ENCODE measurements around the gene FOLR3.
A peak's percentile ranks its signal among the peaks of the same experiment; 100 is the strongest.

Gene FOLR3

GRCh38 chr11:72105888-72106287 lies 29.6 kb upstream of the FOLR3 start, which contains the start of gene TOMT:
TOMT (plus strand) TSS chr11:72105924; CDS start chr11:72105952, 28 bp downstream.
- H3K27ac ChIP-seq (ENCODE audit: low read depth, low read length), result no peak within 1 kb of the TSS
- peaks cover 22% of the 10 kb centered on the region for H3K79me2 ChIP-seq (ENCODE audit: control insufficient read depth, insufficient read depth, low read length, unreplicated experiment)
- H3K36me3 ChIP-seq (ENCODE audit: insufficient read depth, low read length), result no peaks in the 10 kb centered on the region
- H3K27me3 ChIP-seq (ENCODE audit: insufficient read depth, low read length), result no peaks in the 10 kb centered on the region
- no peak within 1 kb of the TSS for H3K4me3 ChIP-seq (ENCODE audit: low read depth, low read length)
- H2AFZ ChIP-seq (ENCODE audit: low read length, unreplicated experiment), result no peak within 1 kb of the TSS
- peaks cover 18% of the 10 kb centered on the region for H3K4me1 ChIP-seq (ENCODE audit: control insufficient read depth, insufficient read depth, low read length, unreplicated experiment)

- no peaks in the 10 kb centered on the region for H3K79me2 ChIP-seq (ENCODE audit: control insufficient read depth, insufficient read depth, low read length, unreplicated experiment)
- peak overlapping the region; percentile 95 for H3K27ac ChIP-seq (ENCODE audit: low read depth, low read length)
- H3K4me3 ChIP-seq (ENCODE audit: low read depth, low read length), result peak overlapping the region; percentile 82
- H3K4me1 ChIP-seq (ENCODE audit: control insufficient read depth, insufficient read depth, low read length, unreplicated experiment), result peaks cover 11% of the 10 kb centered on the region
- no peaks in the 10 kb centered on the region for H3K27me3 ChIP-seq (ENCODE audit: insufficient read depth, low read length)
- H2AFZ ChIP-seq (ENCODE audit: low read length, unreplicated experiment), result peak overlapping the region; percentile 10
- no peaks in the 10 kb centered on the region for H3K36me3 ChIP-seq (ENCODE audit: insufficient read depth, low read length)
Measured at GRCh38 chr11:72111300-72112142, 24.0 kb upstream of the FOLR3 start.

- peak within 1 kb of the TSS; percentile 88 for H2AFZ ChIP-seq (ENCODE audit: low read length, unreplicated experiment)
Measured at GRCh38 chr11:72112143-72112977, 23.2 kb upstream of the FOLR3 start, which contains the start of gene ANAPC15. ANAPC15 (minus strand) TSS chr11:72112695; CDS start chr11:72111276, 1,419 bp downstream.

GRCh38 chr11:72112978-72113808 lies 22.3 kb upstream of the FOLR3 start:
- Histone ChIP-seq H3K79me2 (ENCODE audit: control insufficient read depth, insufficient read depth, low read length, unreplicated experiment) (no peaks in the 10 kb centered on the region), H3K27me3 (ENCODE audit: insufficient read depth, low read length) (no peaks in the 10 kb centered on the region), H2AFZ (ENCODE audit: low read length, unreplicated experiment) (peak overlapping the region; percentile 88)

More at GRCh38 chr11:72112143-72112977, 23.2 kb upstream of the FOLR3 start, which contains the start of gene ANAPC15:
- peaks cover 11% of the 10 kb centered on the region for H3K4me1 ChIP-seq (ENCODE audit: control insufficient read depth, insufficient read depth, low read length, unreplicated experiment)
- H3K79me2 ChIP-seq (ENCODE audit: control insufficient read depth, insufficient read depth, low read length, unreplicated experiment), result no peaks in the 10 kb centered on the region
- H3K36me3 ChIP-seq (ENCODE audit: insufficient read depth, low read length), result no peaks in the 10 kb centered on the region
- H3K4me3 ChIP-seq (ENCODE audit: low read depth, low read length), result peak within 1 kb of the TSS; percentile 82
- H3K27me3 ChIP-seq (ENCODE audit: insufficient read depth, low read length), result no peaks in the 10 kb centered on the region
- H3K27ac ChIP-seq (ENCODE audit: low read depth, low read length), result peak within 1 kb of the TSS; percentile 95

GRCh38 chr11:72114570-72114969 lies 21.0 kb upstream of the FOLR3 start:
- Histone ChIP-seq H3K27me3 (ENCODE audit: insufficient read depth, low read length) (no peaks in the 10 kb centered on the region), H3K79me2 (ENCODE audit: control insufficient read depth, insufficient read depth, low read length, unreplicated experiment) (no peaks in the 10 kb centered on the region), H3K4me1 (ENCODE audit: control insufficient read depth, insufficient read depth, low read length, unreplicated experiment) (peaks cover 11% of the 10 kb centered on the region), H3K27ac (ENCODE audit: low read depth, low read length) (no peak overlapping the region), H3K36me3 (ENCODE audit: insufficient read depth, low read length) (no peaks in the 10 kb centered on the region), H3K4me3 (ENCODE audit: low read depth, low read length) (no peak overlapping the region), H2AFZ (ENCODE audit: low read length, unreplicated experiment) (no peak overlapping the region)

More at GRCh38 chr11:72112978-72113808, 22.3 kb upstream of the FOLR3 start:
- Histone ChIP-seq H3K27ac (ENCODE audit: low read depth, low read length) (peak overlapping the region; percentile 95), H3K4me1 (ENCODE audit: control insufficient read depth, insufficient read depth, low read length, unreplicated experiment) (peaks cover 11% of the 10 kb centered on the region), H3K4me3 (ENCODE audit: low read depth, low read length) (peak overlapping the region; percentile 82), H3K36me3 (ENCODE audit: insufficient read depth, low read length) (no peaks in the 10 kb centered on the region)

GRCh38 chr11:72116019-72116755 lies 19.3 kb upstream of the FOLR3 start:
- no peaks in the 10 kb centered on the region for H3K79me2 ChIP-seq (ENCODE audit: control insufficient read depth, insufficient read depth, low read length, unreplicated experiment)
- no peak overlapping the region for H2AFZ ChIP-seq (ENCODE audit: low read length, unreplicated experiment)
- H3K27me3 ChIP-seq (ENCODE audit: insufficient read depth, low read length), result no peaks in the 10 kb centered on the region
- H3K4me3 ChIP-seq (ENCODE audit: low read depth, low read length), result no peak overlapping the region
- peaks cover 11% of the 10 kb centered on the region for H3K4me1 ChIP-seq (ENCODE audit: control insufficient read depth, insufficient read depth, low read length, unreplicated experiment)
- no peak overlapping the region for H3K27ac ChIP-seq (ENCODE audit: low read depth, low read length)
- no peaks in the 10 kb centered on the region for H3K36me3 ChIP-seq (ENCODE audit: insufficient read depth, low read length)

GRCh38 chr11:72119198-72119597 lies 16.3 kb upstream of the FOLR3 start:
- H3K36me3 ChIP-seq (ENCODE audit: insufficient read depth, low read length), result no peaks in the 10 kb centered on the region
- no peaks in the 10 kb centered on the region for H3K4me1 ChIP-seq (ENCODE audit: control insufficient read depth, insufficient read depth, low read length, unreplicated experiment)
- H3K4me3 ChIP-seq (ENCODE audit: low read depth, low read length), result no peak overlapping the region
- H2AFZ ChIP-seq (ENCODE audit: low read length, unreplicated experiment), result no peak overlapping the region
- no peak overlapping the region for H3K27ac ChIP-seq (ENCODE audit: low read depth, low read length)
- H3K27me3 ChIP-seq (ENCODE audit: insufficient read depth, low read length), result no peaks in the 10 kb centered on the region
- H3K79me2 ChIP-seq (ENCODE audit: control insufficient read depth, insufficient read depth, low read length, unreplicated experiment), result no peaks in the 10 kb centered on the region

- H3K4me3 ChIP-seq (ENCODE audit: low read depth, low read length), result no peak overlapping the region
- H3K4me1 ChIP-seq (ENCODE audit: control insufficient read depth, insufficient read depth, low read length, unreplicated experiment), result no peaks in the 10 kb centered on the region
- no peaks in the 10 kb centered on the region for H3K27me3 ChIP-seq (ENCODE audit: insufficient read depth, low read length)
- no peak overlapping the region for H2AFZ ChIP-seq (ENCODE audit: low read length, unreplicated experiment)
- no peak overlapping the region for H3K27ac ChIP-seq (ENCODE audit: low read depth, low read length)
- H3K79me2 ChIP-seq (ENCODE audit: control insufficient read depth, insufficient read depth, low read length, unreplicated experiment), result no peaks in the 10 kb centered on the region
- H3K36me3 ChIP-seq (ENCODE audit: insufficient read depth, low read length), result no peaks in the 10 kb centered on the region
Measured at GRCh38 chr11:72120930-72121329, 14.6 kb upstream of the FOLR3 start.

GRCh38 chr11:72122607-72123006 lies 12.9 kb upstream of the FOLR3 start:
- Histone ChIP-seq H3K4me1 (ENCODE audit: control insufficient read depth, insufficient read depth, low read length, unreplicated experiment) (no peaks in the 10 kb centered on the region), H3K36me3 (ENCODE audit: insufficient read depth, low read length) (no peaks in the 10 kb centered on the region), H2AFZ (ENCODE audit: low read length, unreplicated experiment) (no peak overlapping the region)

More at GRCh38 chr11:72122607-72123006, 12.9 kb upstream of the FOLR3 start:
- Histone ChIP-seq H3K27ac (ENCODE audit: low read depth, low read length) (no peak overlapping the region), H3K27me3 (ENCODE audit: insufficient read depth, low read length) (no peaks in the 10 kb centered on the region), H3K79me2 (ENCODE audit: control insufficient read depth, insufficient read depth, low read length, unreplicated experiment) (no peaks in the 10 kb centered on the region), H3K4me3 (ENCODE audit: low read depth, low read length) (no peak overlapping the region)
